ENCODE data around the gene TYW5.

- no peak for TF ChIP-seq CTCF (IDR thresholded peaks at IDR 0.05; ENCODE audit: insufficient read depth, low read depth, low read length)
- no peak for TF ChIP-seq EZH2 (IDR thresholded peaks at IDR 0.05; ENCODE audit: insufficient read depth, low read length)
Measured at GRCh38 chr2:199983534-199983933, 28.2 kb upstream of the TYW5 start.

All from astrocyte (in vitro differentiated cells and primary cell).